D341Med (cell line): ENCODE results near the gene TBCD.

Experiments used
- DNase-seq: peaks from one replicate; pipeline ENCODE4 v3.0.0; 2012; ENCODE audit warnings: low spot score

TBCD gene

GRCh38 chr17:82926081-82926480 is 174.2 kb downstream of the TBCD start:
- no peak for DNase-seq

GRCh38 chr17:82926716-82927115 is 174.9 kb downstream of the TBCD start:
- DNase-seq = no peak

GRCh38 chr17:82927311-82927660 is 175.4 kb downstream of the TBCD start:
- DNase-seq = no peak

GRCh38 chr17:82927661-82928601 is 176.1 kb downstream of the TBCD start:
- no peak for DNase-seq

- no peak for DNase-seq
These were observed 177.3 kb downstream of the TBCD start for GRCh38 chr17:82929011-82929622.

- no peak for DNase-seq
These were observed 177.8 kb downstream of the TBCD start for GRCh38 chr17:82929676-82930042.

GRCh38 chr17:82930043-82930923 is 178.4 kb downstream of the TBCD start:
- no peak for DNase-seq

GRCh38 chr17:82930924-82931698 is 179.2 kb downstream of the TBCD start:
- DNase-seq = no peak

- no peak for DNase-seq
These were observed 180.0 kb downstream of the TBCD start for GRCh38 chr17:82931699-82932517.

GRCh38 chr17:82932518-82933310 is 180.8 kb downstream of the TBCD start:
- DNase-seq = no peak

- no peak for DNase-seq
These were observed 182.0 kb downstream of the TBCD start for GRCh38 chr17:82933911-82934310.

- DNase-seq = no peak
These were observed 184.3 kb downstream of the TBCD start for GRCh38 chr17:82935966-82936767.

GRCh38 chr17:82936768-82937171 is 184.9 kb downstream of the TBCD start:
- no peak for DNase-seq

GRCh38 chr17:82937411-82938371 is 185.8 kb downstream of the TBCD start:
- no peak for DNase-seq

- DNase-seq = no peak
These were observed 186.6 kb downstream of the TBCD start for GRCh38 chr17:82938486-82938872.

- DNase-seq = no peak
These were observed 187.2 kb downstream of the TBCD start for GRCh38 chr17:82938873-82939620.

GRCh38 chr17:82939621-82940135 is 187.8 kb downstream of the TBCD start:
- DNase-seq = no peak
